HG03095 (cell line): ENCODE data around the gene SIK2.

Experiments
- ATAC-seq: cut with Tn5 transposase; IDR thresholded peaks from one replicate; pipeline ENCODE4 v1.9.1; 2021; ENCODE audit warnings: moderate library complexity; ENCODE audit not compliant: unreplicated experiment

Gene SIK2

DNA sequence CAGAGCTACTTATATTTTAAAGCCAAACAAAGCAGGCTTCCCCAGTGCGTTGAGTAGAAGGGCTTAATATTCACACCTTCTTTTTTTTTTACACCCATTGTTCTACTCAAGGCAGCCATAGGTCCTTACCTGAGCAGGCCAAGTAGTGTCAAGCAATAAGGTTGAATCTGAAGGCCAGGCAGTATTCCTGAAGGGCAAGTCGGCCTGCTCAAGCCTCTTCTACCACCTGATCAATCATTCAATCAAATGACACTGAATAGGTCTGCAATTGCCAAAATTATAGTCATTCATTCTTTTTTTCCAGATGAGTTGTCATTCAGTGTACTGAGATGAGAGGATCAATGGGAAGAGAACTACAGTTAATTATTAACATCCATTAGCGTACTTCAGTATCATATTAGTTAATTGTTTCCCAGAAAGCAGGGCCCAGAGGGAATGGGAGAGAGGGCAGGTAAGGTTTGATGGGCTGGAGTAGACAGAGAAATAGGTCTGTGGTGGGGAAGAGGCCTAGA, 175.9 kb downstream of the SIK2 start:
- ATAC-seq = no peak

- no peak for ATAC-seq
Observed at GRCh38 chr11:111779118-111779517, 176.9 kb downstream of the SIK2 start.
